ENCODE results near the gene CACNA2D4. TPM values are rescaled to one million over a fixed set of nuclear protein-coding genes. Genes with fewer than 3 reads are reported as not detected.

CACNA2D4 gene
- total and polyA plus RNA-seq, 2 donors (not counting 1 experiment from before 2014, with no cell fraction given) = 0.68 to 0.99 TPM

DNA sequence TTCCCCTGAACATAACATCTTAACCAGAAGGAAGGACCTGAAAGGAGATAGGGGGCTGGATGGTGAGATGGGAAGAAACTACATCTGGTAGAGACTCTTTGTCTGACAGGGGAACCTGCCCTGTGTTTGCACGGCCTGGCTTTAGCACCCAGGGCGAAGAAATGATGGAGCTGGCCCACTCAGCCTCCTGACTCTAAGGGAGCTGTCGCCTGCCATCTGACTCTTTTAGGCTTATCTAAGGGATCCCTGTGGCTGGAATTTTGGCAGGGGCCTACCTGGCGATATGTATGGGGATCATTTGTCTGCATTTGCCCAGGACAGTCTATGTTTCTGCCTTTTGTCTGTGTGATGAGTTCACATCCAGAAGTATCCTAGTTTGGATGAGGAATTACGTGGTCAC is 15.6 kb upstream of the CACNA2D4 start:
- no peaks in the 10 kb centered on the region for H4K20me1 ChIP-seq (ENCODE audit: control insufficient read depth, extremely low read depth, insufficient read depth, low read length)
- no peak overlapping the region for H3K4me3 ChIP-seq (replicated peaks in 1 of 4; ENCODE audit: control extremely low read depth in 1 of 4, insufficient read depth in 1 of 4, low read depth in 3 of 4, low read length in 4 of 4)
- H3K27ac ChIP-seq (ENCODE audit: insufficient read depth, low read length) = no peak overlapping the region
- H3K36me3 ChIP-seq (ENCODE audit: control insufficient read depth, insufficient read depth, low read length) = no peaks in the 10 kb centered on the region
- H3K4me2 ChIP-seq (ENCODE audit: extremely low read depth, insufficient read depth, low read length) = no peak overlapping the region
- no peaks in the 10 kb centered on the region for H3K79me2 ChIP-seq (ENCODE audit: control insufficient read depth, insufficient read depth, low read length)
- H3K9ac ChIP-seq (ENCODE audit: insufficient read depth, low read length) = no peak overlapping the region
- no peaks in the 10 kb centered on the region for H3K9me3 ChIP-seq (ENCODE audit: control insufficient read depth, insufficient read depth, low read depth, low read length)
- peaks cover 7% of the 10 kb centered on the region for H3K4me1 ChIP-seq (ENCODE audit: control insufficient read depth, extremely low read depth, insufficient read depth, low read length)
- no peaks in the 10 kb centered on the region for H3K27me3 ChIP-seq (ENCODE audit: control insufficient read depth, insufficient read depth, low read length)
- no peak overlapping the region for H2AFZ ChIP-seq (ENCODE audit: low read length)
- no peak for TF ChIP-seq EZH2 (IDR thresholded peaks at IDR 0.05; ENCODE audit: low read length, missing control alignments)
- TF ChIP-seq, protein P1, sequence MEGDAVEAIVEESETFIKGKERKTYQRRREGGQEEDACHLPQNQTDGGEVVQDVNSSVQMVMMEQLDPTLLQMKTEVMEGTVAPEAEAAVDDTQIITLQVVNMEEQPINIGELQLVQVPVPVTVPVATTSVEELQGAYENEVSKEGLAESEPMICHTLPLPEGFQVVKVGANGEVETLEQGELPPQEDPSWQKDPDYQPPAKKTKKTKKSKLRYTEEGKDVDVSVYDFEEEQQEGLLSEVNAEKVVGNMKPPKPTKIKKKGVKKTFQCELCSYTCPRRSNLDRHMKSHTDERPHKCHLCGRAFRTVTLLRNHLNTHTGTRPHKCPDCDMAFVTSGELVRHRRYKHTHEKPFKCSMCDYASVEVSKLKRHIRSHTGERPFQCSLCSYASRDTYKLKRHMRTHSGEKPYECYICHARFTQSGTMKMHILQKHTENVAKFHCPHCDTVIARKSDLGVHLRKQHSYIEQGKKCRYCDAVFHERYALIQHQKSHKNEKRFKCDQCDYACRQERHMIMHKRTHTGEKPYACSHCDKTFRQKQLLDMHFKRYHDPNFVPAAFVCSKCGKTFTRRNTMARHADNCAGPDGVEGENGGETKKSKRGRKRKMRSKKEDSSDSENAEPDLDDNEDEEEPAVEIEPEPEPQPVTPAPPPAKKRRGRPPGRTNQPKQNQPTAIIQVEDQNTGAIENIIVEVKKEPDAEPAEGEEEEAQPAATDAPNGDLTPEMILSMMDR (conservative IDR thresholded peaks at IDR 0.05 in 1 of 2, IDR thresholded peaks at IDR 0.05 in 1 of 2; ENCODE audit: low read depth in 1 of 2, low read length in 2 of 2) = no peak
- no peak for DNase-seq (ENCODE audit: low read depth in 2 of 2)

DNA sequence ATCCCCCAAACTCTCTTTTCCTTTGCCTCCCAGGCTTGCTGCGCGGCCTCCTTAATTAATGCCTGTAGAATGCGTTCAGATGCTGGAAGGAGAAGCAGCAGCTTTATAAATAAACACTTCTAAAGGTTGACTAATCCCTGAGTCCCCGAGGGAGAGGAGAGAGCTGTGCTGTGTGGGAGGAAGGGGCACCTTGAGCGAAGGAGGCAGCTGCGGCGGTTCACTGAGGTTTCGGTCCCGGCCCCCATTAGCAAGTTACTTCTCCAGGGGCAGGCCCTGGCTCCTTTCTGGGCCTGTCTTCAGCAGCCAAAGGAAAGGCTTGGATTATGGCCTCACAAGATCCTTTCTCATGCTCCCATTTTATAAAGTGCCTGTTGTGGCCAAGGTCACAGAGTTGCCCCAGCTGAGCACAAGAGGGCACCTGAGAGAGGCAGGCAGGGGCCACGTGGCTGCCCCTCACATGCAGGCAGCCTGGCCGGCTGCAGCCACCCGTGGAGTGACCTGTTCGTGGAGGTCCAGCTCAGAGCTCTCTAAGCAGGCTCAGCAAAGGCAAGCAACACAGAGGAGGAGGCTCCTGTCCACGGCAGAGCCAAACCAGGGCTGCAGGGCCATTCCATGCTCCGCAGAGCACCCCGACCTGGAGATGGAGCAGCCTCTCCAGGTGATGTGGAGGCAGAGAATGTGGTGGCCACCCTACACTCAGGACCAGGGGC is 15.0 kb upstream of the CACNA2D4 start:
- H3K79me2 ChIP-seq (ENCODE audit: control insufficient read depth, insufficient read depth, low read length) = no peaks in the 10 kb centered on the region
- no peak for TF ChIP-seq EZH2 (IDR thresholded peaks at IDR 0.05; ENCODE audit: low read length, missing control alignments)
- TF ChIP-seq, protein P1 (conservative IDR thresholded peaks at IDR 0.05 in 1 of 2, IDR thresholded peaks at IDR 0.05 in 1 of 2; ENCODE audit: low read depth in 1 of 2, low read length in 2 of 2) = no peak
- no peak overlapping the region for H3K4me3 ChIP-seq (replicated peaks in 1 of 4; ENCODE audit: control extremely low read depth in 1 of 4, insufficient read depth in 1 of 4, low read depth in 3 of 4, low read length in 4 of 4)
- no peaks in the 10 kb centered on the region for H3K9me3 ChIP-seq (ENCODE audit: control insufficient read depth, insufficient read depth, low read depth, low read length)
- H4K20me1 ChIP-seq (ENCODE audit: control insufficient read depth, extremely low read depth, insufficient read depth, low read length) = no peaks in the 10 kb centered on the region
- H3K4me2 ChIP-seq (ENCODE audit: extremely low read depth, insufficient read depth, low read length) = no peak overlapping the region
- peaks cover 2% of the 10 kb centered on the region for H3K27me3 ChIP-seq (ENCODE audit: control insufficient read depth, insufficient read depth, low read length)
- peak; percentile 54 to 77 for DNase-seq (ENCODE audit: low read depth in 2 of 2)
- H3K9ac ChIP-seq (ENCODE audit: insufficient read depth, low read length) = no peak overlapping the region
- H3K27ac ChIP-seq (ENCODE audit: insufficient read depth, low read length) = no peak overlapping the region
- peaks cover 7% of the 10 kb centered on the region for H3K4me1 ChIP-seq (ENCODE audit: control insufficient read depth, extremely low read depth, insufficient read depth, low read length)
- H2AFZ ChIP-seq (ENCODE audit: low read length) = no peak overlapping the region
- no peaks in the 10 kb centered on the region for H3K36me3 ChIP-seq (ENCODE audit: control insufficient read depth, insufficient read depth, low read length)

DNA sequence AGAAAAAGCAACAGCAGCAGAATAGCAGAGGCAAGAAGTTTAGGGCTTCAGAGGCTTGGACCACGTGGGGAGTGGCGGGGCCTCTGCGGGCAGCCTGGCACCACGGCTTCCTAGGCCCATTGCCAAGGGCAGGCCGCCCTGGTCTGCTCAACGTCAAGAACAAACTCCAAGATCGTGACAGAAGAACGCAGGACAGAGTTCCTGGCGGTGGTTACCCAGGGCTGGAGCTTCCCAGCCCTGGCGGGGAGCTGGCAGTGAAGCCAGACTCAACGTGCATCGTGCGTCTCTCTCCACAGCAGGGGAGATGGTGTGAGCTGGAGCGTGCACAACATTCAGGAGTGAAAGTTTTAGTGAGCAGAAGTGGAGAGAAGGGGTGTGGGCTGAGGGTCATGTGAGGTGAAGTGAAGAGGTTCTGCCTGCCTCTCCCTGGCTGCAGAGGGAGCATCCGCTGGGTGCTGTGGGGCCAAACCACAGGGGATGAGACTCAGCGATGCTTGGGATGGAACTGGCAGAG is 13.9 kb upstream of the CACNA2D4 start:
- TF ChIP-seq, protein P1 (conservative IDR thresholded peaks at IDR 0.05 in 1 of 2, IDR thresholded peaks at IDR 0.05 in 1 of 2; ENCODE audit: low read depth in 1 of 2, low read length in 2 of 2) = no peak
- no peak for TF ChIP-seq EZH2 (IDR thresholded peaks at IDR 0.05; ENCODE audit: low read length, missing control alignments)
- Histone ChIP-seq H3K4me2 (ENCODE audit: extremely low read depth, insufficient read depth, low read length) (no peak overlapping the region), H3K27ac (ENCODE audit: insufficient read depth, low read length) (no peak overlapping the region), H3K9ac (ENCODE audit: insufficient read depth, low read length) (no peak overlapping the region), H4K20me1 (ENCODE audit: control insufficient read depth, extremely low read depth, insufficient read depth, low read length) (no peaks in the 10 kb centered on the region), H2AFZ (ENCODE audit: low read length) (no peak overlapping the region), H3K4me1 (ENCODE audit: control insufficient read depth, extremely low read depth, insufficient read depth, low read length) (peaks cover 7% of the 10 kb centered on the region), H3K9me3 (ENCODE audit: control insufficient read depth, insufficient read depth, low read depth, low read length) (no peaks in the 10 kb centered on the region), H3K4me3 (replicated peaks in 1 of 4; ENCODE audit: control extremely low read depth in 1 of 4, insufficient read depth in 1 of 4, low read depth in 3 of 4, low read length in 4 of 4) (no peak overlapping the region), H3K36me3 (ENCODE audit: control insufficient read depth, insufficient read depth, low read length) (no peaks in the 10 kb centered on the region), H3K27me3 (ENCODE audit: control insufficient read depth, insufficient read depth, low read length) (peaks cover 4% of the 10 kb centered on the region), H3K79me2 (ENCODE audit: control insufficient read depth, insufficient read depth, low read length) (no peaks in the 10 kb centered on the region)
- DNase-seq (ENCODE audit: low read depth in 2 of 2) = peak; percentile 33 to 48
